K562 (cell line): Measurements from ENCODE around the gene CRYBA1. TPM values are rescaled to one million over a fixed set of nuclear protein-coding genes. Genes with fewer than 3 reads are reported as not detected.

ENCODE experiments used
- MTA2 ChIP-seq: fragments of 450-650 bp; IDR thresholded peaks from 2 replicates; pipeline ENCODE4 v1.6.1; 2016; ENCODE audit warnings: low read depth
- MTF1 ChIP-seq: fragments of 250-450 bp; sonication (Bioruptor Pico); IDR thresholded peaks from 2 replicates; pipeline ENCODE4 v1.9.0; 2021; ENCODE audit warnings: moderate library complexity, mild to moderate bottlenecking, inconsistent platforms, borderline replicate concordance
- NCOR1 ChIP-seq: fragments of 450-650 bp; IDR thresholded peaks from 2 replicates; pipeline ENCODE4 v1.6.1; 2016; ENCODE audit warnings: mild to moderate bottlenecking, moderate library complexity
- PYGO2 ChIP-seq: fragments of 450-650 bp; IDR thresholded peaks from 2 replicates; pipeline ENCODE4 v1.6.1; 2016; ENCODE audit warnings: mild to moderate bottlenecking, missing genetic modification characterization, moderate library complexity, missing compliant biosample characterization
- RAD21 ChIP-seq, 2 experiments: fragments of 250-450 bp in 1 of 2; fragments of 450-650 bp in 1 of 2; sonication (Bioruptor Pico) in 1 of 2; formaldehyde crosslinking in 1 of 2; IDR thresholded peaks in 1 of 2; conservative IDR thresholded peaks in 1 of 2; 2 replicates each; pipeline versions ENCODE4 v1.4.0 to v1.8.0; 2020 to 2022; ENCODE audit warnings: mild to moderate bottlenecking in 2 of 2, moderate library complexity in 1 of 2
- TRIM25 ChIP-seq: fragments of 450-650 bp; IDR thresholded peaks from 2 replicates; pipeline ENCODE4 v1.7.0; 2016; ENCODE audit warnings: borderline replicate concordance
- ZNF143 ChIP-seq: sonication (generic); formaldehyde crosslinking; IDR thresholded peaks from 2 replicates; pipeline ENCODE4 v1.9.0; 2022; ENCODE audit warnings: mild to moderate bottlenecking, missing genetic modification reagents
- polyA plus RNA-seq, 8 experiments: library from polyadenylated mRNA; depleted of rRNA in 4 of 8; stranded (reverse) in 5 of 8; unstranded in 3 of 8; fragments of >200 nt; fragmentation: Nextera tagmentation in 2 of 8; fragmentation: Illumina TruSeq in 1 of 8; extraction: Ambion mirVana in 2 of 8; extraction: Trizol in 1 of 8; gene quantifications; 2 replicates each; pipeline versions ENCODE4 v1.2.1 to v1.2.3, GENCODE V29; 2011 to 2014; ENCODE audit warnings: inconsistent platforms in 1 of 8, missing spikeins in 1 of 8
- total RNA-seq, 7 experiments: library from RNA; depleted of rRNA in 6 of 7; stranded (reverse); fragments of >200 nt in 6 of 7; fragmentation: Illumina TruSeq in 2 of 7; extraction: Trizol in 2 of 7; gene quantifications; 2 replicates each; pipeline versions ENCODE4 v1.2.1 to v1.2.3, GENCODE V29; 2011 to 2021; ENCODE audit warnings: low replicate concordance in 1 of 7
- TF ChIP-seq, protein P1 (sequence below), 2 experiments: fragments of 450-650 bp; formaldehyde crosslinking in 1 of 2; IDR thresholded peaks; 2 replicates each; pipeline versions ENCODE4 v1.4.0 to v1.6.1; 2014 to 2020; ENCODE audit warnings: mild to moderate bottlenecking in 2 of 2, borderline replicate concordance in 1 of 2, low read depth in 1 of 2
- TF ChIP-seq, protein P2 (sequence below): fragments of 450-650 bp; formaldehyde crosslinking; IDR thresholded peaks from 2 replicates; pipeline ENCODE4 v1.4.0; 2020; ENCODE audit warnings: mild to moderate bottlenecking, moderate library complexity

CRYBA1 gene
- total and polyA plus RNA-seq, 9 of the 15 experiments (the other 6 are each of a cell fraction or from before 2014, with no cell fraction given), result not detected

DNA sequence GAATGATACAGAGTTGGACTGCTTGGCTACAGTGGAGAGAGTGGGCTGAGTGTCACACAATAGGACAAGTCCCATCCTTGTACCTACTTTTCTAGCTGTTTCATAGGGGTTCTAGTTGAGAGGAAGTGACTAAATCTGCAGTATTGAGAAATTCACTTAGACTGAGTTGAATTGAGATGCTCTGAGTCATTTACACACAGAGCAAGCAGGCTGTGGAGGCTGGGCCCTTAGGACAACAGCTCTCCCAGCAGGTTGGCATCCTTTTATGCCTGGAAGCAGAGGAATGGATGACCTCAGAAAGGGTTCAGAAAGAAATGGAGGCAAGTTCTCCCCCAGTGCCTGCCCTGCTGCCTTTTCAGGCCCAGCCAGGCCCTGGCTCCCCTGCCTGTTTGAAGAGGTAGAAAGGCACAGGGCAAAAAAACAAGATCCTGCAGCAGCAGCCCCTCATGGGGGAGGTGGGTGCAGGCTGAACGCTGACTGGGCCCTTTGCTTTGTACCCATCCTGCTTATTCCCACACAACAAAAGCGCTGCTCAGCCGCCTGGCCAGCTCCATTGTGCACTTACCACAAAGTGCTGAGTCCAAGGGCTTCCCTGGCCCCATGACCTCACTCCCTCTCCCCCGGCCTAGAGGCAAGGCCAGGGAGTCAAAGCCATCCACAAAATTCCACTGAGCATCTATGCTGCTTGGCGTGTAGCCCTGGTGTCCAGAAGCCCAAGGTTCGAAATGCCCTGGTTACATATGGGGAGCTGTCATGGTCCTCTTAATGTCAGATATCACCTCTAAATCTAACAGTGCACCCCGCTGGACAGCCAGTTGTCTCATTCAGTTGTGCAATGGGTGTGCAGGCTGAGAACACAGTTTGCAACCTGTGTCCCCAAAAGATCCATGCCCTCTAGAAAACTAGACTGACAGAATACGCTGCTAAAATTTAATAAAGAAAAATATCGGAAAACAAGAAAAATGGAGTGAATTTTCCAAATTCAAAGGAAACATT, 5.4 kb upstream of the CRYBA1 start (continued):
- peak in 1 of 2 experiments; percentile 38; a peak in 2 of 4 replicates for TF ChIP-seq RAD21 (CRISPR knock-in tag; conservative IDR thresholded peaks at IDR 0.05 in 1 of 2, IDR thresholded peaks at IDR 0.05 in 1 of 2)
- no peak for TF ChIP-seq NCOR1
- TF ChIP-seq MTA2, result no peak
- TF ChIP-seq TRIM25, result no peak
- TF ChIP-seq, protein P1, sequence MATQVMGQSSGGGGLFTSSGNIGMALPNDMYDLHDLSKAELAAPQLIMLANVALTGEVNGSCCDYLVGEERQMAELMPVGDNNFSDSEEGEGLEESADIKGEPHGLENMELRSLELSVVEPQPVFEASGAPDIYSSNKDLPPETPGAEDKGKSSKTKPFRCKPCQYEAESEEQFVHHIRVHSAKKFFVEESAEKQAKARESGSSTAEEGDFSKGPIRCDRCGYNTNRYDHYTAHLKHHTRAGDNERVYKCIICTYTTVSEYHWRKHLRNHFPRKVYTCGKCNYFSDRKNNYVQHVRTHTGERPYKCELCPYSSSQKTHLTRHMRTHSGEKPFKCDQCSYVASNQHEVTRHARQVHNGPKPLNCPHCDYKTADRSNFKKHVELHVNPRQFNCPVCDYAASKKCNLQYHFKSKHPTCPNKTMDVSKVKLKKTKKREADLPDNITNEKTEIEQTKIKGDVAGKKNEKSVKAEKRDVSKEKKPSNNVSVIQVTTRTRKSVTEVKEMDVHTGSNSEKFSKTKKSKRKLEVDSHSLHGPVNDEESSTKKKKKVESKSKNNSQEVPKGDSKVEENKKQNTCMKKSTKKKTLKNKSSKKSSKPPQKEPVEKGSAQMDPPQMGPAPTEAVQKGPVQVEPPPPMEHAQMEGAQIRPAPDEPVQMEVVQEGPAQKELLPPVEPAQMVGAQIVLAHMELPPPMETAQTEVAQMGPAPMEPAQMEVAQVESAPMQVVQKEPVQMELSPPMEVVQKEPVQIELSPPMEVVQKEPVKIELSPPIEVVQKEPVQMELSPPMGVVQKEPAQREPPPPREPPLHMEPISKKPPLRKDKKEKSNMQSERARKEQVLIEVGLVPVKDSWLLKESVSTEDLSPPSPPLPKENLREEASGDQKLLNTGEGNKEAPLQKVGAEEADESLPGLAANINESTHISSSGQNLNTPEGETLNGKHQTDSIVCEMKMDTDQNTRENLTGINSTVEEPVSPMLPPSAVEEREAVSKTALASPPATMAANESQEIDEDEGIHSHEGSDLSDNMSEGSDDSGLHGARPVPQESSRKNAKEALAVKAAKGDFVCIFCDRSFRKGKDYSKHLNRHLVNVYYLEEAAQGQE (IDR thresholded peaks at IDR 0.05; ENCODE audit: borderline replicate concordance), result peak; percentile 31; the same call in 1 of the 2 replicates
- TF ChIP-seq, protein P1 (CRISPR knock-in tag; IDR thresholded peaks at IDR 0.05; ENCODE audit: low read depth), result no peak
- TF ChIP-seq MTF1 (CRISPR knock-in tag), result no peak
- no peak for TF ChIP-seq ZNF143
- TF ChIP-seq, protein P2, sequence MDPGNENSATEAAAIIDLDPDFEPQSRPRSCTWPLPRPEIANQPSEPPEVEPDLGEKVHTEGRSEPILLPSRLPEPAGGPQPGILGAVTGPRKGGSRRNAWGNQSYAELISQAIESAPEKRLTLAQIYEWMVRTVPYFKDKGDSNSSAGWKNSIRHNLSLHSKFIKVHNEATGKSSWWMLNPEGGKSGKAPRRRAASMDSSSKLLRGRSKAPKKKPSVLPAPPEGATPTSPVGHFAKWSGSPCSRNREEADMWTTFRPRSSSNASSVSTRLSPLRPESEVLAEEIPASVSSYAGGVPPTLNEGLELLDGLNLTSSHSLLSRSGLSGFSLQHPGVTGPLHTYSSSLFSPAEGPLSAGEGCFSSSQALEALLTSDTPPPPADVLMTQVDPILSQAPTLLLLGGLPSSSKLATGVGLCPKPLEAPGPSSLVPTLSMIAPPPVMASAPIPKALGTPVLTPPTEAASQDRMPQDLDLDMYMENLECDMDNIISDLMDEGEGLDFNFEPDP, result no peak
- no peak for TF ChIP-seq PYGO2 (tag)
